Hepatocyte (in vitro differentiated cells): ENCODE measurements around the gene CNTN4.

Experiments
- CTCF ChIP-seq: fragments of 200-600 bp; sonication (generic); IDR thresholded peaks from 2 replicates; pipeline ENCODE4 v1.5.1; 2016; ENCODE audit warnings: antibody characterized with exemption, mild to moderate bottlenecking; ENCODE audit not compliant: poor library complexity
- EZH2 ChIP-seq: fragments of 200-600 bp; sonication (generic); IDR thresholded peaks from 2 replicates; pipeline ENCODE4 v1.6.1; 2016; ENCODE audit warnings: antibody characterized with exemption, mild to moderate bottlenecking, borderline replicate concordance
- EZH2phosphoT487 ChIP-seq: fragments of 200-600 bp; sonication (generic); IDR thresholded peaks from one replicate; pipeline ENCODE4 v1.6.1; 2018; ENCODE audit warnings: antibody characterized with exemption, mild to moderate bottlenecking, low read depth, moderate library complexity; ENCODE audit not compliant: unreplicated experiment, severe bottlenecking

- TF ChIP-seq CTCF (no peak), EZH2phosphoT487 (no peak), EZH2 (no peak)
Observed at GRCh38 chr3:2872884-2873283, 774.2 kb downstream of the CNTN4 start.
